NCI-H2196 treated with DMSO at 0.1 percent for 48 hours (cell line): Measurements from ENCODE around the gene IFNGR2.
"Not testable (repeated sequence)": the region's sequence is repeated elsewhere in the genome, so short reads cannot be mapped to it uniquely, and the experiment has no call there.

Experiments
- DNase-seq: peaks from one replicate; lab custom pipeline; 2025; ENCODE audit not compliant: unreplicated experiment; lab: John Stamatoyannopoulos, UW

IFNGR2 gene

DNA sequence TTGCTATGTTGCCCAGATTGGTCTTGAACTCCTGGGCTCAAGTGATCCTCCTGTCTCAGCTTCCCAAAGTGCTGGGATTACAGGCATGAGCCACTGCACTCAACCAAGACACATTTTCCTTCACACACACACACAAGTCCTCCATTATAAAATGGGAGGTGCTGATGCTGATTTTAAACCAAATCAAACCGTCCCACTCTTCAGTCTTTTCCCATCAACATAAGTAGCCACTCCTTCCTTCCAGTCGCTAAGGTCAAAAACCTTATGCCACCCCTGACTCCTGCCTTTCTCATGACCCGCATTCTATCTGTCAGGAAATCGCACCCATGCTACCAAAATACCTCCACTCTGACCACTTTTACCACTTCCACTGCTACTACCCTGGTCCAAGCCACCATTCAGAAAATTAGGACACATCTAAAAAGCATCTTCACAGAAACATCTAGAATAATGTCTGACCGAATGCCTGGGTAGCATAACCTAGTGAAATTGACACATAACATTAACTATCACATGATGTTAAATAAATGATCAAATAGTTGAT lies 28.0 kb upstream of the IFNGR2 start:
- no peak for DNase-seq

DNA sequence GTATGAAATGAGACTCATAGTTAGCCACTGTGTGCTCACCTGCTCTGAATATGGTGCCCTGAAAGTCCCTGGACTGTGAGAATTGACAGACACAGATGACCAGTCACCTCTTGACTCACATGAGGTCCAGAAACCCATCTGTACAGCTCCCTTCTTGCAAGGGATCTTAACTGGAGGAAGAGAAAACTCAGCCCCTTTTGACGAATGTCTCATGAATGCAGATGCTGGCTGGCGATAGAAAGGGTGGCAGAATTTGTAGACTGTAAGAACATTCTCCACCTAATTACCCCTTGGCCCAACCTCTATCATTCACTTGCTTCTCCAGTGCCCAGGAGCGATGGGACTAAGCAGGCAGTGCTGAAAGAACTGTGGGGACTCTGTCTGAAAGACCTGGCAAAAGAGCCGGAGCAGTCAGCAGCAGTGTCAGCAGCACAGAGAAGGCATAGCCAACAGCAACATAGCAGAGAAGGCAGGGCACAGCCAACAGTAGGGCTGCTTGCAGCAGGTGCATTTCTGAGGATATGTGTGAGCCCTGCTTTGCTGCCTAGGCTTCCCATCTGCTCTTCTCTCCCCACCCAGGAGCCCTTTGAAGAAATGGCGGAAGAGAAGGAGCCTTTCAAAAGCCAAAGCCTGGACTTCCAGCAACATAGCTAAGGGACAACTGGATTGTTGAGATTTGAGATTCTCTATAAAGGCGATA lies 25.8 kb upstream of the IFNGR2 start:
- no peak for DNase-seq

DNA sequence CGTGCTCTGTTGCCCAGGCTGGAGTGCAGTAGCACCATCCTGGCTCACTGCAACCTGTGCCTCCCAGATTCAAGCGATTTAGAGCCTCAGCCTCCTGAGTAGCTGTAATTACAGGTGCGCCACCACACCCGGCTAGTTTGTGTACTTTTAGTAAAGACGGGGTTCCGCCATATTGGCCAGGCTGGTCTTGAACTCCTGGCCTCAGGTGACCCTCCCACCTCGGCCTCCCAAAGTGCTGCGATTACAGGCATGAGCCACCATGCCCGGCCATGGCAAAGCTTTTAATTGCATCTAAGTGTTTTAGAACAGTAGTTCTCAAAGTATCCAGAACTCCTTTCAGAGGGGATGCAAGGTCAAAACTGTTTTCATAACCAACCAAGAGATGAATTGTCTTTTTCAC lies 25.1 kb upstream of the IFNGR2 start:
- no peak for DNase-seq

DNA sequence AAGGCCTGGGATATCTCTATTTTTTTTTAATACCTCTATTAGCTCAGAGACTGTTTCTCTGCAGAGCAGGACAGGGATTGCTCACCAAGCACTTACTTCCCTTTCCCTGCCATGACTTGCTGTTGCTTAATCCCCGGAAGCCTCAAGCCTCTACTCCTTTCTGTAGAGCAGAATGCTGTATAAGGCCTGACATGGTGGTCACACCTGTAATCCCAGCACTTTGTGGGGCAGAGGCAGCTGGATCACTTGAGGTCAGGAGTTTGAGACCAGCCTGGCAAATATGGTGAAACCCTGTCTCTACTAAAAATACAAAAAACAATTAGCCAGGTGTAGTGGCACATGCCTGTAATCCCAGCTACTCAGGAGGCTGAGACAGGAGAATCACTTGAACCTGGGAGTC lies 23.3 kb upstream of the IFNGR2 start:
- not testable (repeated sequence) for DNase-seq

DNA sequence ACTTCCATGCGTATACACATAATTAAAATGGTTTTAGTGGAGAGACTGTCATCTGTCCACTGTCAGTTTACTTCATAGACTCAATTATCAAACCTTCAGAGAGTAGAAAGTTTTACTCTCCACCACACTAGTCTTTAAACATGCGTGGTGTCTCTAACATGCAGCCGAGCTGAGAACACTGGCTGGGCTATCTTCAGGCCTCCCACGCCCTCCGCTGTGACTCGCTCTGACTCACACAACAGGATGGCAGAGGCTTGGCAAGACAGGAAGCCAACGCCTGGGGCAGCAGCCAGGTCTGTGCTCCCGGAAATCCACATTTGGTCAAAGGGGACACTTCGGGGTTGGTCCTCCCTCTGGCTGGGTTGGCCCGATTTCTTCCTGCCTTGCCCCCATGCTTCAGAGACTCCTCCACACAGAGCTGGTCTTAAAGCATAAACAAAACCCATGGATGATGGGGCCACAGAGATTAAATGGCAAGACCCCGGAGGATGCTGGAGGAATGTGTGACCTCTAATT lies 22.7 kb upstream of the IFNGR2 start:
- DNase-seq, result peak; percentile 28

DNA sequence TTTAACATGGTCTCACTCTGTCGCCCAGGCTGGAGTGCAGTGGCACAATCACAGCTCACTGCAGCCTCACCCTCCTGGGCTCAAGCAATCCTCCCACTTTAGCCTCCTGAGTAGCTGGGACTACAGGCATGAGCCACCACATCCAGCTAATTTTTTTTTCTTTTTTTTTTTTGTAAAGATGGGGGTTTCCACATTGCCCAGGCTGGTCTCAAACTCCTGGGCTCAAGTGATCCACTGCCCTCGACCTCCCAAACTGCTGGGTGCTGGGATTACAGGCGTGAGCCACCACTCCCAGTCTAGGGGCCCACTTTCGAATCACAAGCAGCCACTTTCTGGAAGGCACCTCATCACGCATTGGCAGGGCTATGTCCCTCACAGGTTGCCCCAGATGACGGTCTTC lies 21.8 kb upstream of the IFNGR2 start:
- DNase-seq, result not testable (repeated sequence)

DNA sequence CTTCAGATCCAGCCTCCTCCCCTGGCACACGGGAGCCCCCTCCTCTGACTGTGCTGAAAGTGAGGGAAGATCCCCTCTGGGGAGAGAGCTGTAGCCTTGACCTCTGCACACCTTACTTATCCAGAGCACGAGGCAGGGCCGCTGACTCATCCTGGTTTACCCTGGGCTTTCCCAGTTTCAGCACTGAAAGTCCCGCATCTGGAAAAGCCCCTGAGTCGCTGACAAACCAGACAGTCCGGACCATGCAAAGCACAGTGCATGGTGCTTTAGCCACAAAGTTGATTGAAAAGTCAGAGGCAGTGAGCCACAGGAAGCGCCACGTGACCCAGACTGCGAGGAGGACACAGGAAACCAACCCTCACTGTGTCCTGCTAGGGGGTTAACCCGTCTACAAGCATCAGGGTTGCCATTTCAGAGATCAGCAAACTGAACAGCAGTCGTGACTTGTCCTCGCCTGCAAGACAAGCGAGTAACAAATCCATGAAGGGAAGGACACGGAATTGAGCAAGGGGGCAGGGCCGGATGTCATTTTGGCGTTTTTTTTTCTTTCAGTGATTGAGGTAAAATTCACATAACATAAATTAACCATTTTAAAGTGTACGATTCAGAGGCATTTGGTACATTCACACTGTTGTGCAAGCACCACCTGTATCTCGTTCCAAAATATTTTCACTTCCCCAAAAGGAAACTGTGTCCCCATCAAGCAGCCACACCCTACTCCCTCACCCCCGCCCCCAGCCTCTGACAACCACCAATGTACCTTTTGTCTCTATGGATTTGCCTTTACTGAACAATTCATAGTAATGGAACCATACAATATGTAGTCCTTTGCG lies 19.9 kb upstream of the IFNGR2 start:
- no peak for DNase-seq

DNA sequence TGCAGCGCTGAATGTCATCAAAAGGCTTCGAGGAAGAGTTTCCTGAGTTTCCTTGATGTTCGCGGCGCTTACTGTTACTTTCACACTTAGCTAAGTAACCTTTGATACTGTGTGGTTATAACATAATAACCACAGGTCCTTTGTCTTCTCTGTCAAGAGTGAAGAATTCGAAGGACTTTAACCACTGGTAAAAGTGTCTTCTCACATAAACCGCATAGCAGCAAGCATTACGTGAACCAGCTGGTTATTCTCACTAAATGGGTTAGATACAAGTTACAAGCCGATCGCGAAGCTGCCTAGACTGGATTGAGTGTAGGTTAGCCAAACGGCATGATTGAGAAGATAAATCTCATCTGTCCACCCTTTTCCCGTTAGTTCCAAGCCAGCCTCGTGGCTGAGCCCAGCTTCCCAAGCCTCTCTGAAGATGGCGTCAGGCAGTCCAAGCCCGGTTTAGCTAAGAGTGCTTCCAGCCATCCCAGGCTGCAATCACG lies 18.3 kb upstream of the IFNGR2 start:
- DNase-seq, result no peak

DNA sequence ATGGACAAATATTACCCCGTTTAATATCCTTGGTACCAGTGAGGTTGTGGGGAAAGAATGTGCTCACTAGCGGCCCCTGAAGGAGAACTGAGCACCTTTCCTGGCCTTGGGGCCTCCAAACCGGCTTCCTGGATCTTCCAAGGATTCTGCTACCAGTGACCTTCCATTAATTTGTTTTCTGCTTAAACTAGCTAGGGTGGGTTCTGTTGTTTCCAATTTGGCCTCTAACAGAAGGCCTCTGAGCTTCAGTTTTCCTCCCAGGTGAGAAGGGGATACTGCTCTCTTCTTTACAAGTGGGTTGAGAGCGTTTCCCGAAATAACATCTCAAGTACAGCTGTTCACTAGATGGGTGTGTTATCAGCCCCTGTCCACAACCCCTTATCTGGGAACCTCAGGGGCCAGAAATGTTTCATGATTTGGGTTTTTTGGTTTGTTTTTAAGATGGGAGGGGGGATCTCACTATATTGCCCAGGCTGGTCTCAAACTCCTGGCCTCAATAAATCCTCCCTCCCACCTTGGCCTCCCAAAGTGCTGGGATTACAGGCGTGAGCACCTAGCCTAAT lies 16.9 kb upstream of the IFNGR2 start:
- no peak for DNase-seq

DNA sequence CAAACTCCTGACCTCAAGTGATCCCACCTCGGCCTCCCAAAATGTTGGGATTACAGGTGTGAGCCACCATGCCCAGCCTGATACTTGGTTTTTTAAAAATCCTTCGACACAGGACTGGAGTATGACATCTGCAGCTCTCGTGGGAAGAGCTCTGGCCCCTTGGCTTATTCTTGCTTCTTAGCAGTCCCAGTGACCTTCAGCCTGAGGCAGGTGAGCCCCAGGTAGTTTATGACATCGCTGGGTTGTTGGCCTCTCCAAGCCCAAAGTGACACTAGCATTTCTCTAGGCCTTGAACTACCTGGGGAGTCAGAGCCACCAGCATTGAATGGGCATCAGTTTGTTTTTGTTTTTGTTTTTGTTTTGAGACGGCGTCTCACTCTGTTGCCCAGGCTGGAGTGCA lies 15.9 kb upstream of the IFNGR2 start:
- no peak for DNase-seq

DNA sequence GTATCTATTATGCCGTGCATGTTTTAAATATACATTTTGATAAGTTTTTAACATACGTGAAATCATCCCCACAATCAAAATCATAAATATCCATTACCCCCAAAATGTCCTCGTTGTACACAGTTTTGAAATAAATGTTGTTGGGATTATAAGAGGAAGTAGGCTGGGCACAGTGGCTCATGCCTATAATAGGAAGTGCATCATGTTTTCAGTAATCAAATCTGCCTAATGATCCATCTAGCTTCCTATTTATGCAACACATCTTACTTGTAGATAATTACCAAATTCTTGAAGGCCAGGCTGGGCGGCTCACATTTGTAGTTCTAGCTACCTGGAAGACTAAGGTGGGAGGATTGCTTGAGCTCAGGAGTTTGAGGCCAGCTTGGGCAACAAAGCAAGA lies 15.0 kb upstream of the IFNGR2 start:
- DNase-seq, result no peak

DNA sequence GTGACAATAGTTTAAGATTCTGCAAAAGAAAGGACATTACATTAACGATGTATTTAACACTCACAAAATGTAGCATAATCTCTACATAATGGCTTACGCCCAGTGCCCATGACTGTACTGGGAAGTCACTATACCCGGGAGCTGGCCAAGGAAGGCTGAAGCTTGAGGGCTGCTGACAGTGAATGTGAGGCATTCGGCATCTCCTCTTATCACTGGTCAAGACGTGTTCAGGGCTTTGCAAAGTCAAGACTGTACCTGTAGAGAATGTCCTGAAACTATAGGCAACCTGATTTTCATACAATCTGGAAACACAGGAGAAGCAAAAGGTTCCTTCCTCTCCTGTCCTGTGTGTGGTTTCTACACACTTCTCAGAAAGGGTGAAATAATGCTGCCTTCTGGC lies 12.7 kb upstream of the IFNGR2 start:
- no peak for DNase-seq

DNA sequence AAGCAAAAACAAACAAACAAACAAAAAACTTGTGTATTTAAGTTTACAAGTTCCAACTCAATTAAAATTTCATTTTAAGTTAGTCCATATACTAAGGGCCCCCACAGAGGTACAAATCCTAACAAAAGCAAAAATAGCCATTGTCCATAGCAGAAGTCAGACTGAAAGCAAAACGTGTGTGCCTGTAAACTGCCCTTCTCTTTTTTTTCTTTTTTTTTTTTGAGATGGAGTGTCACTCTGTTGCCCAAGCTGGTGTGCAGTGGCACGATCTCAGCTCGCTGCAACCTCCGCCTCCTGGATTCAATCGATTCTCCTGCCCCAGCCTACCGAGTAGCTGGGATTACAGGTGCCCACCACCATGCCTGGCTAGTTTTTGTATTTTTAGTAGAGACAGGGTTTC lies 11.6 kb upstream of the IFNGR2 start:
- no peak for DNase-seq

DNA sequence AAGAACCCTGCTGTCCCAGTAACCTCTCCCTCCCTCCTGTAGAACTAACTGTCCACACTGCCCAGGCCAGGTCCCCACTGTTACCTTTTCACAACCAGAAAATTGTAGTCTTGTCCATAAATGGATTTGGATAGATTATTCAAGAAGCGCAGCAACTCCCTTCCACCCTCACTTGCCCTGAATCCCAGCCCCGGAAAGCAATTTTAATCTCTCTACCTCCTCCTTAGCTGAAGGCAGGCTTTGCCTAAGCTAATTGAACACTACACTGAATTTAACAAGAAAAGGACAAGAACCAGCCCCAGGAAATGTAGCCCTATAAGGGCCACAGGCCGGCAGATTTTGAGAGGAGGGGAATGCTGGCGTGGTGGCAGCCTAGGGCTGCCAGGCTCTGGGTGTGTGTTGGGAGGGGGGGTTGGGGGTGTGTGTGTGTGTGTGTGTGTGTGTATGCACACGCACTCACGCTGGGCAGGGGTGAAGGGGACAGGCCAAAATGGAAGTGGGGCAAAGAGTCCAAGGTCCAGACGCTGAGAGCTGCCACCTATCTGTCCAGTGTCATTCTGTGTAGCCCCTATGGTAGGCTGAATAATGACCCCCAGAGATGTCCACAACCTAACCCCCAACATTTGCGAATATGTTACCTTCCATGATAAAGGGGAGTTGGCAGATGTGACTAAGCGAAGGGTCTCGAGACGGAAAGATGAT lies 10.8 kb upstream of the IFNGR2 start:
- no peak for DNase-seq

DNA sequence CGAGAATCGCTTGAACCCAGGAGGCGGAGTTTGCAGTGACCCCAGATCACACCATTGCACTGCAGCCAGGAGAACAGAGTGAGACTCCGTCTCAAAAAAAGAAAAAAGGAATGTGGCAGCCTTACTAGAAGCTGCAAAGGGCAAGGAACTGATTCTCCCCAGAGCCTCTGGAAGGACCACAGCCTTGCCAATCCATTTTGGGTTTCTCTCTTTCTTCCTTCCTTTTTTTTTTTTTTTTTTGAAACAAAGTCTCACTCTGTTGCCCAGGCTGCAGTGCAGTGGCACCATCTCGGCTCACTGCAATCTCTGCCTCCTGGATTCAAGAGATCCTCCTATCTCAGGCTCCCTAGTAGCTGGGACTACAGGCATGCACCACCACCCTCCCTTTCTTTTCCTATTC lies 9.9 kb upstream of the IFNGR2 start:
- DNase-seq, result no peak

DNA sequence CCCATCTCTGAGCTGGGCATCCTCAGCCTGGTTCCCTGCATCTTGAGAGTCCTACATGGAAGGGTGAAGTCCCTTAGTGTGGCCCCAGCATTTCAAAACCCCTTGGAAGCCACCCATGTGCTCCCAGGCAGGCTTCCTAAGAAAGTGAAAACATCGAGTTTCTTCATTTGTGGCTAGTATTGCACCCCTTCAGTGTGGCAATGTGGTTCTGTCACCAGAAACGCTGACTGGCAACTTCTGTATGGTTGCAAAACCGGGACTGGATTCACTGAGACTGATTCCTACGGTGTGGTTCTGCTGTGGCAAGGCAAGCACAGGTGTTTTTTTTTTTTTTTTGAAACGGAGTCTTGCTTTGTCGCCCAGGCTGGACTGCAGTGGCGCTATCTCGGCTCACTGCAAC lies 9.0 kb upstream of the IFNGR2 start:
- DNase-seq, result no peak

DNA sequence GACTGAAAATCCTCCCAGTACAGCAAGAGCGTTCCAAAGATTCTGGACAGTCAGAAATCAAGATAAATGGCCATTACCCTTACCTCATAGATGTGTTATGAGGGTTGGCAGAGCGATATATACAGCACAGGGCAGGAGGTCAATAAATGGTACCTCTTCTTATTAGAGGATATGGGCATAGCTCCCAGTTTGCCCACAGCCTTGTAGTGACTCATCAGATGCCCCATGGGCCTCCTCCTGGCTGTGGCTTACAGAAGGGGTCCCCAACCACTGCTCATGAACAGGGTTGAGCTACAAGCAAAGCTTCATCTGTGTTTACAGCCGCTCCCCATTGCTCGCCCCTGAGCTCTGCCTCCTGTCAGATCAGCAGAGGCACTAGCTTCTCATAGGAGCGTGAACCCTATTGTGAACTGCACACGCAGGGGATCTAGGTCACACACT lies 7.3 kb upstream of the IFNGR2 start:
- no peak for DNase-seq

DNA sequence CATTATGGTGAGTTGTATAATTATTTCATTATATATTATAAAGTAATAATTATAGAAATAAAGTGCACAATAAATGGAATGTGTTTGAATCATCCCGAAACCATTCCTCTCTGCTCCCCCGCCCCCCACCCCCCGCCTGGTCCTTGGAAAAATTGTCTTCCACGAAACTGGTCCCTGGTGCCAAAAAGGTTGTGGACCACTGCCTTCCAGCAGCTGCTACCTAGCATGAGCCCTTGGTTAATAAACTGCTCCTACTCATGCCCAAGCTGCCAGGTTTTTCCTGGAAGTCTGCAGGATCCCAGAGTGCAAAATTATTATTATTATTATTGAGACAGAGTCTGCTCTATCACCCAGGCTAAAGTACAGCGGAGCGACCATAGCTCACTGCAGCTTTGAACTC lies 6.8 kb upstream of the IFNGR2 start:
- DNase-seq, result no peak

DNA sequence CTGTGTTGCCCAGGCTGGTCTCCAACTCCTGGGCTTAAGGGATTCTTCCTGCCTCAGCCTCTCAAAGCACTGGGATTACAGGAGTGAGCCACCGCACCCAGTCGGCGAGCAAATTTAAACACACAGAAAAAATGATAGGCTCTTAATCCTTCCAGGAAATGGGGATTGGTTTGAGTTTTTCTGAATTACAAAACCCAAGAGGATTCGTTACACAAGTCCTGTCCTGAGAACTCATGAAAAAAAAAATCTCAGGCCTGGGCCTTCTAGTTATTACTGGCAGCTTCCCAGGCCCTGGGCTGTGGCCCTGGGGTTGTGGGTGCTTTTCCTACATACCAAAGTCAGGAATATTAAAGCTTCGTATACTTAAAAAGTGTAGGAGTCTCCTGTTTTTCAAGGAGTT lies 6.3 kb upstream of the IFNGR2 start:
- DNase-seq, result no peak

DNA sequence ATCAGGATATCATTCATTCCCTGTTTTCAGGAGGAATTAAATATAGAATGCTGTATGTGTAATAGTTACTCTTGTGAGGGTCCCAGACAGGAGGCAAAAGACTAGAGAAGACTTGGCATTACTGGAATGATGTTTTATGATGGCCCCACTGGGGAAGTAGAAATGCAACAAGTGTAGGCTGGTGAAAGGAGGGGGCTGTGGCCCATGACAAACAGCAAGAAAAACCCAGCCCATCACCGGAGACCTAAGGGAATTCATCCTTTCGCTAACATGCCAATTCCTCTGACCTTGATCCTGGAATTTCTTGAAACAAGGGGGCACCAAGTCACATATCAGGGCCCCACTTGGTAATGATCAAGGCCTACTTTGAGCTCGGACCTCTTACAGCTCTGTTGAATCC lies 5.5 kb upstream of the IFNGR2 start:
- DNase-seq, result no peak

DNA sequence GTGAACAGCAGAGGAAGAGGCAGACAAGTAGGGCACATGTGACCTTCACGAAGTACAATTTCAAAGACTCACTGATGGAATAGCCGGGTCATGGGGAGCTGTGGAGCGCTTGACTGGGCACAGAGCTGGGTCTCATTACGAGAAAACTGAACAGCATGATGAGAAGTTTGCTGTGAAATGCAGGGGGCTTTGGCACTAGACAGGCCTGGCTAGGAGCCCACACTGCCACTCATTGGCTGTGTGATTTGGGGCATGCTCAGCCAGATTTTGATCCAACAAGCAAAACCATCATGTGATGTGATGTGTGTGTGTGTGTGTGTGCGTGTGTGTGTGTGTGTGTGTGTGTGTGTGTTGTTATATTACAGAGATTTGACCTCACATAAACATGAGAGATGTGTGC lies 4.9 kb upstream of the IFNGR2 start:
- DNase-seq, result no peak
